Fibroblast of lung (primary cell): ENCODE data around the gene PRUNE2. TPM values are rescaled to one million over a fixed set of nuclear protein-coding genes. Genes with fewer than 3 reads are reported as not detected.

Source experiments
- DNase-seq, 2 donors: peaks; one replicate each; pipeline versions ENCODE4 v3.0.0 to v3.0.0-alpha.2; 2010; ENCODE audit warnings: low read depth in 2 of 2
- H2AFZ ChIP-seq: 2 replicates; pipeline ENCODE4 v1.5.1; 2012; ENCODE audit warnings: low read length, control low read depth, inconsistent platforms
- H3K27ac ChIP-seq: 2 replicates; pipeline ENCODE4 v1.5.1; 2011; ENCODE audit warnings: low read length, control low read depth; ENCODE audit not compliant: insufficient read depth
- H3K27me3 ChIP-seq: 2 replicates; pipeline ENCODE4 v1.5.1; 2011; ENCODE audit warnings: mild to moderate bottlenecking, low read length; ENCODE audit not compliant: control insufficient read depth, insufficient read depth
- H3K36me3 ChIP-seq: 2 replicates; pipeline ENCODE4 v1.5.1; 2011; ENCODE audit warnings: low read length; ENCODE audit not compliant: control insufficient read depth, insufficient read depth
- H3K4me1 ChIP-seq: 2 replicates; pipeline ENCODE4 v1.5.1; 2011; ENCODE audit warnings: low read length; ENCODE audit not compliant: control insufficient read depth, insufficient read depth; ENCODE audit errors: extremely low read depth
- H3K4me2 ChIP-seq: 2 replicates; pipeline ENCODE4 v1.5.1; 2011; ENCODE audit warnings: low read length, control low read depth; ENCODE audit not compliant: insufficient read depth; ENCODE audit errors: extremely low read depth
- H3K4me3 ChIP-seq, 4 experiments: fragments of 200-600 bp in 1 of 4; sonication (generic) in 1 of 4; replicated peaks in 1 of 4; 2 replicates each; pipeline ENCODE4 v1.5.1; 2011 to 2016; ENCODE audit warnings: low read length in 4 of 4, low read depth in 3 of 4, mild to moderate bottlenecking in 3 of 4, control low read depth in 2 of 4, inconsistent platforms in 1 of 4, mixed read lengths in 1 of 4; ENCODE audit not compliant: insufficient read depth in 1 of 4; ENCODE audit errors: control extremely low read depth in 1 of 4
- H3K79me2 ChIP-seq: 2 replicates; pipeline ENCODE4 v1.5.1; 2012; ENCODE audit warnings: mild to moderate bottlenecking, low read length, inconsistent platforms; ENCODE audit not compliant: control insufficient read depth, insufficient read depth
- H3K9ac ChIP-seq: 2 replicates; pipeline ENCODE4 v1.5.1; 2011; ENCODE audit warnings: mild to moderate bottlenecking, low read length, control low read depth; ENCODE audit not compliant: insufficient read depth
- H3K9me3 ChIP-seq: 2 replicates; pipeline ENCODE4 v1.5.1; 2012; ENCODE audit warnings: low read depth, low read length; ENCODE audit not compliant: control insufficient read depth, insufficient read depth
- H4K20me1 ChIP-seq: 2 replicates; pipeline ENCODE4 v1.5.1; 2011; ENCODE audit warnings: low read length; ENCODE audit not compliant: control insufficient read depth, insufficient read depth; ENCODE audit errors: extremely low read depth
- EZH2 ChIP-seq: IDR thresholded peaks from 2 replicates; pipeline ENCODE4 v1.5.1; 2012; ENCODE audit warnings: low read length, control low read depth, mild to moderate bottlenecking; ENCODE audit errors: missing control alignments
- polyA plus RNA-seq, 2 donors: library from polyadenylated mRNA; depleted of rRNA in 1 of 2; stranded (reverse) in 1 of 2; unstranded in 1 of 2; fragments of >200 nt; gene quantifications; 2 replicates each; pipeline ENCODE4 v1.2.1, GENCODE V29; 2011 to 2012; ENCODE audit warnings: missing spikeins in 1 of 2
- total RNA-seq: library from RNA; depleted of rRNA; stranded (reverse); fragments of >200 nt; gene quantifications from 2 replicates; pipeline ENCODE4 v1.2.1, GENCODE V29; 2014
- TF ChIP-seq, protein P1 (sequence below), 2 donors: IDR thresholded peaks in 1 of 2; conservative IDR thresholded peaks in 1 of 2; 1 replicate in 1 of 2; 2 replicates in 1 of 2; pipeline ENCODE4 v1.5.1; 2011 to 2012; ENCODE audit warnings: low read length in 2 of 2, control low read depth in 1 of 2, inconsistent platforms in 1 of 2, low read depth in 1 of 2, mild to moderate bottlenecking in 1 of 2

The PRUNE2 gene
- total and polyA plus RNA-seq, 2 donors (not counting 1 experiment from before 2014, with no cell fraction given): 5.4 to 95.6 TPM

DNA sequence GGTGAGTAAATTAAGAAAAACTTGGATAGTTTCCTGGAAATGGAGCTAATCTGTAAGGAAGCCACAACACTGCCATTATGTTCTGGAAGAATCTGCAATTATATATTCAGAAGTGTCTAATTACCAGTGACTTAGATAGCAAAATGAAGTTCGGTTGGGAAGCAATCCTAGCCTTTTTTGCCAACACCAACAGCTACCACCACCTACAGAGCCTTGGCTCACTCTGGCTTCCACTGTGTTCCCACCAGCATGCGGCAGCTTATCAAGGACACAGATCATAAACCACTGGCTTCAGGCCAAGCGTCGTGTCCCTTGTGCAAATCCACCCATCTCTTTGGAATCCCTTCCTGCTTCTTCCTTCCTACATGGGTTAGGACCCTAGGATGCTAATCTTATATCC lies 259.7 kb downstream of the PRUNE2 start:
- H3K4me3 ChIP-seq: no peak overlapping the region
- H3K9ac ChIP-seq: no peak overlapping the region
- no peak overlapping the region for H3K4me2 ChIP-seq
- H3K4me1 ChIP-seq: peaks cover 3% of the 10 kb centered on the region
- H3K36me3 ChIP-seq: no peaks in the 10 kb centered on the region
- peak in 1 of 2 donors; percentile 80 for DNase-seq
- no peaks in the 10 kb centered on the region for H3K79me2 ChIP-seq
- TF ChIP-seq, protein P1, sequence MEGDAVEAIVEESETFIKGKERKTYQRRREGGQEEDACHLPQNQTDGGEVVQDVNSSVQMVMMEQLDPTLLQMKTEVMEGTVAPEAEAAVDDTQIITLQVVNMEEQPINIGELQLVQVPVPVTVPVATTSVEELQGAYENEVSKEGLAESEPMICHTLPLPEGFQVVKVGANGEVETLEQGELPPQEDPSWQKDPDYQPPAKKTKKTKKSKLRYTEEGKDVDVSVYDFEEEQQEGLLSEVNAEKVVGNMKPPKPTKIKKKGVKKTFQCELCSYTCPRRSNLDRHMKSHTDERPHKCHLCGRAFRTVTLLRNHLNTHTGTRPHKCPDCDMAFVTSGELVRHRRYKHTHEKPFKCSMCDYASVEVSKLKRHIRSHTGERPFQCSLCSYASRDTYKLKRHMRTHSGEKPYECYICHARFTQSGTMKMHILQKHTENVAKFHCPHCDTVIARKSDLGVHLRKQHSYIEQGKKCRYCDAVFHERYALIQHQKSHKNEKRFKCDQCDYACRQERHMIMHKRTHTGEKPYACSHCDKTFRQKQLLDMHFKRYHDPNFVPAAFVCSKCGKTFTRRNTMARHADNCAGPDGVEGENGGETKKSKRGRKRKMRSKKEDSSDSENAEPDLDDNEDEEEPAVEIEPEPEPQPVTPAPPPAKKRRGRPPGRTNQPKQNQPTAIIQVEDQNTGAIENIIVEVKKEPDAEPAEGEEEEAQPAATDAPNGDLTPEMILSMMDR (conservative IDR thresholded peaks at IDR 0.05 in 1 of 2, IDR thresholded peaks at IDR 0.05 in 1 of 2; ENCODE audit: low read depth in 1 of 2, low read length in 2 of 2): no peak
- TF ChIP-seq EZH2: no peak
- no peaks in the 10 kb centered on the region for H4K20me1 ChIP-seq
- H3K9me3 ChIP-seq: no peaks in the 10 kb centered on the region
- H3K27me3 ChIP-seq: no peaks in the 10 kb centered on the region
- H2AFZ ChIP-seq: no peak overlapping the region
- H3K27ac ChIP-seq: no peak overlapping the region

DNA sequence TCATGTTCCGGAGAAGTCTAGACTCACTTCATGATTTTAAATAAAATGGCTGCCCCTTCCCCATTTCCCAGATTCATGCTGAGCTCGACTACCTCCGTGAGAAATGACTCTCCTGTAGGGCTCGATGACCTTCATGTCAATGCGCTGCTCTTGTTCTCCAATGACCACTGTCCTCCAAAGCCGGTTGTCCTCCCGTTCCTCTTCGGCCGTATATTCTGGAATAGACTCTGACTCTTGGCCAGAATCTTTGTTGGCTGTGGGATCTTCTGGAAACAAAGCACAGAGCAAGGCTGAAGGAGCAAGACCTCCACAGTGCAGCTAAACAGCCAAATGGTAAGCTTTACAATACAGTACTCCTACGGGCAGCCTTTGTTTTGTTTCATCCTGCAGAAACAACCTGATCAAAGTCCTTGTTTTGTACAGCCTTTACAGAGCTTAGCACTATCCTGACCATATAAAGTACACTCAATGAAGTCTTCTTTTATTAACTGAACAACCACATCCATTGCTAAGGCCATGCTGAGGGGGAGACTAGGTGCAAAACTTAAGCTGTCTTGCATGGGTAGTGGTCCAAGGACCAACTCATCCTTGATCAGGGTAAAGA lies 261.2 kb downstream of the PRUNE2 start:
- Histone ChIP-seq H3K9ac (no peak overlapping the region), H3K27me3 (no peaks in the 10 kb centered on the region), H3K4me2 (no peak overlapping the region), H3K9me3 (no peaks in the 10 kb centered on the region), H3K79me2 (no peaks in the 10 kb centered on the region), H3K27ac (no peak overlapping the region), H4K20me1 (no peaks in the 10 kb centered on the region), H3K4me3 (no peak overlapping the region), H2AFZ (no peak overlapping the region), H3K4me1 (no peaks in the 10 kb centered on the region), H3K36me3 (no peaks in the 10 kb centered on the region)
- TF ChIP-seq EZH2: no peak
- TF ChIP-seq, protein P1 (conservative IDR thresholded peaks at IDR 0.05 in 1 of 2, IDR thresholded peaks at IDR 0.05 in 1 of 2; ENCODE audit: low read depth in 1 of 2, low read length in 2 of 2): no peak
- DNase-seq: no peak

DNA sequence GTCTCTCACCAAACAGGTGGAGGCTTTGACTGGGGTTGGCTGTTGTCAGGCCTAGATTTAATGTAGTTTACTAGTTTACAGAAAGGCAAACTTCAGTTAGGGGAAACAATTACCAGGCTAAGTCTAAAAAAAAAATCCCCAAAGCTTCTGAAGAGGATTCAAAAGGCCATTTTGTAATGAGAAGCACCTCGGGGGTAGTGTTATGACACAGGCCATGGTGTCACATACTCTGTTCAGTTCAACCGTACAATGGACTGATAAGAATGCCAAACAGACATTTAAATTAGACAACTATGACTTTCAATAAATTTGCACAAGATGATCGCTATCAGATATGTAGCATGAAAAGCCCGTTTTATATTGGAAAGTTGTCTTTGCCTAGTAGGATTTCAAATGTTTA lies 261.7 kb downstream of the PRUNE2 start:
- Histone ChIP-seq H3K9ac (no peak overlapping the region), H2AFZ (no peak overlapping the region), H3K27me3 (no peaks in the 10 kb centered on the region), H3K9me3 (no peaks in the 10 kb centered on the region), H4K20me1 (no peaks in the 10 kb centered on the region), H3K4me3 (no peak overlapping the region), H3K27ac (no peak overlapping the region), H3K4me1 (no peaks in the 10 kb centered on the region), H3K79me2 (no peaks in the 10 kb centered on the region), H3K36me3 (no peaks in the 10 kb centered on the region), H3K4me2 (no peak overlapping the region)
- TF ChIP-seq, protein P1 (conservative IDR thresholded peaks at IDR 0.05 in 1 of 2, IDR thresholded peaks at IDR 0.05 in 1 of 2; ENCODE audit: low read depth in 1 of 2, low read length in 2 of 2): no peak
- TF ChIP-seq EZH2: no peak
- DNase-seq: no peak
